Gastroesophageal sphincter (tissue), 3 donors: ENCODE measurements around the gene TMEM229B.

Source experiments
- EP300 ChIP-seq: sonication (generic); formaldehyde crosslinking; IDR thresholded peaks from one replicate; pipeline ENCODE4 v1.6.1; 2017; ENCODE audit warnings: antibody characterized with exemption, mild to moderate bottlenecking
- POLR2A ChIP-seq, 2 donors: fragments of 450-650 bp; IDR thresholded peaks; one replicate each; pipeline ENCODE4 v1.6.1; 2017; ENCODE audit warnings: antibody characterized with exemption in 2 of 2, mild to moderate bottlenecking in 2 of 2, moderate library complexity in 1 of 2
- POLR2AphosphoS5 ChIP-seq: sonication (generic); formaldehyde crosslinking; IDR thresholded peaks from one replicate; pipeline ENCODE4 v1.6.1; 2017; ENCODE audit warnings: antibody characterized with exemption
- TF ChIP-seq, protein P1 (sequence below), 4 experiments: fragments of 200-600 bp in 2 of 4; fragments of 450-650 bp in 2 of 4; sonication (generic) in 1 of 4; IDR thresholded peaks; one replicate each; pipeline ENCODE4 v1.5.1; 2017 to 2019; ENCODE audit warnings: antibody characterized with exemption in 4 of 4, mild to moderate bottlenecking in 2 of 4, moderate library complexity in 2 of 4

DNA sequence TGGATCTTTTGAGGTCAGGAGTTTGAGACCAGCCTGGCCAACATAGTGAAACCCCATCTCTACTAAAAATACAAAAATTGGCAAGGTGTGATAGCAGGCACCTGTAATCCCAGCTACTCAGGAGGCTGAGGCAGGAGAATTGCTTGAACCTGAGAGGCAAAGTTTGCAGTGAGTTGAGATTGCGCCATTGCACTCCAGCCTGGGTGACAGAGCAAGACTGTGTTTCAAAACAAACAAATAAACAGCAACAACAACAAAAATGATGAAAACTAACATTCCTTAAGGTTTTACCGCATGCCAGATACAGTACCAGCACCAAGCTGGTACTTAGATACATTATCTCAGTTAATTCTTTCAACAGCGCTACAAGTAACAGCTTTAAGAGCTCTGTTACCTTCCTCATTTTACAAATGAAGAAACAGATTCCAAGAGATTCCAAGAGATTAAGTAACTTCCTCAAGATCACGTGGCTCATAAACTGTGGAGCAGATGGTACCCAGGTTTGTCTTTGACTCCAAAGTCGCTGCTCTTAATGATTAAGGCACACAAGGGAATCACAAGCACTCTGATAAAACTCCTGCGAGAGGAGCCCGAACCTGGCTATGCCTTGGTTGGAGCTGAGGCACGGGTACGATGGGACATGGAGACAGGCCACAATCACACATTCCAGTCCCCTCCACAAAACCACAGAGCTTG is 58.9 kb downstream of the TMEM229B start:
- TF ChIP-seq, protein P1, sequence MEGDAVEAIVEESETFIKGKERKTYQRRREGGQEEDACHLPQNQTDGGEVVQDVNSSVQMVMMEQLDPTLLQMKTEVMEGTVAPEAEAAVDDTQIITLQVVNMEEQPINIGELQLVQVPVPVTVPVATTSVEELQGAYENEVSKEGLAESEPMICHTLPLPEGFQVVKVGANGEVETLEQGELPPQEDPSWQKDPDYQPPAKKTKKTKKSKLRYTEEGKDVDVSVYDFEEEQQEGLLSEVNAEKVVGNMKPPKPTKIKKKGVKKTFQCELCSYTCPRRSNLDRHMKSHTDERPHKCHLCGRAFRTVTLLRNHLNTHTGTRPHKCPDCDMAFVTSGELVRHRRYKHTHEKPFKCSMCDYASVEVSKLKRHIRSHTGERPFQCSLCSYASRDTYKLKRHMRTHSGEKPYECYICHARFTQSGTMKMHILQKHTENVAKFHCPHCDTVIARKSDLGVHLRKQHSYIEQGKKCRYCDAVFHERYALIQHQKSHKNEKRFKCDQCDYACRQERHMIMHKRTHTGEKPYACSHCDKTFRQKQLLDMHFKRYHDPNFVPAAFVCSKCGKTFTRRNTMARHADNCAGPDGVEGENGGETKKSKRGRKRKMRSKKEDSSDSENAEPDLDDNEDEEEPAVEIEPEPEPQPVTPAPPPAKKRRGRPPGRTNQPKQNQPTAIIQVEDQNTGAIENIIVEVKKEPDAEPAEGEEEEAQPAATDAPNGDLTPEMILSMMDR (IDR thresholded peaks at IDR 0.05) = no peak
- TF ChIP-seq POLR2A (IDR thresholded peaks at IDR 0.05) = no peak
- TF ChIP-seq EP300 = no peak
- TF ChIP-seq POLR2AphosphoS5 = no peak
